Chondrocyte (in vitro differentiated cells): Measurements from ENCODE around the gene BLID. TPM values are rescaled to one million over a fixed set of nuclear protein-coding genes. Genes with fewer than 3 reads are reported as not detected.

ENCODE experiments used
- DNase-seq: peaks from one replicate; pipeline ENCODE4 v3.0.0; 2021; ENCODE audit warnings: mixed read lengths, low spot score
- H3K27ac Mint-ChIP-seq: one replicate; pipeline ENCODE4 v1.8.0; 2021; ENCODE audit warnings: mild to moderate bottlenecking, moderate library complexity, mixed read lengths; ENCODE audit not compliant: unreplicated experiment
- H3K27me3 Mint-ChIP-seq: 2 replicates; pipeline ENCODE4 v1.8.0; 2021; ENCODE audit warnings: low read depth, mixed read lengths
- H3K36me3 Mint-ChIP-seq: 2 replicates; pipeline ENCODE4 v1.8.0; 2021; ENCODE audit warnings: low read depth, mixed read lengths
- H3K4me1 Mint-ChIP-seq: 2 replicates; pipeline ENCODE4 v1.8.0; 2021; ENCODE audit warnings: low read depth, mild to moderate bottlenecking, mixed read lengths
- H3K4me3 Mint-ChIP-seq: one replicate; pipeline ENCODE4 v1.8.0; 2021; ENCODE audit warnings: mild to moderate bottlenecking, moderate library complexity, mixed read lengths; ENCODE audit not compliant: unreplicated experiment
- H3K9me3 Mint-ChIP-seq: 2 replicates; pipeline ENCODE4 v1.8.0; 2021; ENCODE audit warnings: low read depth, mixed read lengths
- CTCF ChIP-seq: fragments of 200-600 bp; sonication (generic); IDR thresholded peaks from 2 replicates; pipeline ENCODE4 v1.5.0; 2021; ENCODE audit warnings: antibody characterized with exemption, mild to moderate bottlenecking, moderate library complexity
- total RNA-seq: library from RNA; stranded (reverse); gene quantifications from 3 replicates; pipeline ENCODE4 v1.2.1, GENCODE V29; 2021

Gene BLID
- total RNA-seq, 1 donor from 2014 or later = 0.35 TPM

- TF ChIP-seq CTCF = no peak
- no peak for DNase-seq
- no peaks in the 10 kb centered on the region for H3K9me3 Mint-ChIP-seq
- H3K4me3 Mint-ChIP-seq = no peak overlapping the region
- H3K4me1 Mint-ChIP-seq = peaks cover 13% of the 10 kb centered on the region
- no peaks in the 10 kb centered on the region for H3K27me3 Mint-ChIP-seq
- no peak overlapping the region for H3K27ac Mint-ChIP-seq
- H3K36me3 Mint-ChIP-seq = no peaks in the 10 kb centered on the region
These were observed 30.5 kb upstream of the BLID start for GRCh38 chr11:122146475-122146874.

GRCh38 chr11:122145715-122146274, 29.8 kb upstream of the BLID start:
- no peak overlapping the region for H3K4me3 Mint-ChIP-seq
- no peaks in the 10 kb centered on the region for H3K36me3 Mint-ChIP-seq
- H3K27me3 Mint-ChIP-seq = no peaks in the 10 kb centered on the region
- DNase-seq = no peak
- H3K27ac Mint-ChIP-seq = no peak overlapping the region
- H3K9me3 Mint-ChIP-seq = no peaks in the 10 kb centered on the region
- peaks cover 14% of the 10 kb centered on the region for H3K4me1 Mint-ChIP-seq
- no peak for TF ChIP-seq CTCF

- Mint-ChIP-seq H3K9me3 (no peaks in the 10 kb centered on the region), H3K4me1 (peaks cover 18% of the 10 kb centered on the region), H3K27ac (no peak overlapping the region), H3K27me3 (no peaks in the 10 kb centered on the region), H3K4me3 (no peak overlapping the region), H3K36me3 (no peaks in the 10 kb centered on the region)
- no peak for DNase-seq
- TF ChIP-seq CTCF = no peak
These were observed 28.7 kb upstream of the BLID start for GRCh38 chr11:122144752-122145151.

GRCh38 chr11:122141725-122142124, 25.7 kb upstream of the BLID start:
- Mint-ChIP-seq H3K4me1 (peaks cover 36% of the 10 kb centered on the region), H3K27me3 (no peaks in the 10 kb centered on the region), H3K36me3 (no peaks in the 10 kb centered on the region), H3K27ac (no peak overlapping the region), H3K9me3 (no peaks in the 10 kb centered on the region), H3K4me3 (no peak overlapping the region)
- DNase-seq = no peak
- no peak for TF ChIP-seq CTCF

GRCh38 chr11:122140500-122140899, 24.5 kb upstream of the BLID start:
- Mint-ChIP-seq H3K4me3 (no peak overlapping the region), H3K27me3 (no peaks in the 10 kb centered on the region), H3K36me3 (no peaks in the 10 kb centered on the region), H3K9me3 (no peaks in the 10 kb centered on the region), H3K4me1 (peaks cover 48% of the 10 kb centered on the region), H3K27ac (peak overlapping the region; percentile 71)
- no peak for TF ChIP-seq CTCF
- no peak for DNase-seq
